Psoas muscle (tissue), 8 donors: Measurements from ENCODE around the gene EIF1. TPM values are rescaled to one million over a fixed set of nuclear protein-coding genes. Genes with fewer than 3 reads are reported as not detected.
A peak's percentile ranks its signal among the peaks of the same experiment; 100 is the strongest.

ENCODE experiments used
- ATAC-seq, 4 donors: fragments of 200-7000 bp; cut with Tn5 transposase; one replicate each; pipeline ENCODE4 v1.9.1; 2020; ENCODE audit warnings: moderate library complexity in 3 of 4, mild to moderate bottlenecking in 2 of 4
- DNase-seq, 2 donors: peaks; one replicate each; pipeline ENCODE4 v3.0.0-alpha.2; 2020
- H3K27ac ChIP-seq: fragments of 200-600 bp; one replicate; pipeline ENCODE4 v1.8.0; 2022
- H3K27me3 ChIP-seq, 3 donors: fragments of 200-600 bp in 1 of 3; one replicate each; pipeline versions ENCODE4 v1.6.1 to v1.8.0; 2013 to 2022; ENCODE audit warnings: low read length in 2 of 3, mild to moderate bottlenecking in 2 of 3, moderate library complexity in 1 of 3; ENCODE audit not compliant: insufficient read depth in 3 of 3
- H3K36me3 ChIP-seq, 2 donors: fragments of 200-600 bp in 1 of 2; one replicate each; pipeline versions ENCODE4 v1.6.1 to v1.8.0; 2013 to 2022; ENCODE audit warnings: low read depth in 1 of 2, mild to moderate bottlenecking in 1 of 2, moderate library complexity in 1 of 2; ENCODE audit not compliant: insufficient read depth in 1 of 2
- H3K4me1 ChIP-seq: fragments of 200-600 bp; one replicate; pipeline ENCODE4 v1.8.0; 2022
- H3K4me3 ChIP-seq: fragments of 200-600 bp; one replicate; pipeline ENCODE4 v1.8.0; 2022; ENCODE audit warnings: mild to moderate bottlenecking
- H3K9me3 ChIP-seq: fragments of 200-600 bp; one replicate; pipeline ENCODE4 v1.8.0; 2022
- CTCF ChIP-seq: fragments of 200-600 bp; IDR thresholded peaks from one replicate; pipeline ENCODE4 v1.8.0; 2022; ENCODE audit warnings: antibody characterized with exemption
- WGBS, 3 donors: extraction: QIAGEN DNeasy Blood & Tissue Kit; methylation state at CpG; one replicate each; pipeline versions ENCODE4 v1.1.6 to v1.1.7; 2013; 5-methylcytosine and 5-hydroxymethylcytosine counted together
- intact Hi-C, 2 donors: fragments of 100-400 bp; cut with DNase I; formaldehyde crosslinking; loops; one replicate each; pipeline versions ENCODE4 v1.11.0 to v1.14.2; 2022
- polyA plus RNA-seq, 3 donors: library from polyadenylated mRNA; stranded (reverse); fragments of 200-250 nt; gene quantifications; one replicate each; pipeline ENCODE4 v1.2.3, GENCODE V29; 2013
- total RNA-seq, 4 donors: library from RNA; stranded (reverse); fragmentation: NEBNext Ultra II Directional in 2 of 4; extraction: Animal tissue kit (Norgen Biotek cat#: 25700) in 2 of 4; gene quantifications; one replicate each; pipeline versions ENCODE4 v1.2.1 to v1.2.4, GENCODE V29; 2021 to 2023
- donor health status: healthy with polysubstance abuse.
- donor health status: DM: no; HTN: no; CAD: no; lungs with moderate emphysema.
- donor health status: Bipolar disorder and iron deficiency.
- donor health status: healthy.
- donor health status: DM: yes; HTN: yes; CAD: no.
- donor health status: DM: no; HTN: no; CAD: no.
- donor health status: DM: no; HTN: no; CAD: no.
- donor health status: DM: yes; HTN: yes; CAD: no.

EIF1 gene
- total and polyA plus RNA-seq, 7 donors = 1,399 to 2,724 (median 1,788) TPM

GRCh38 chr17:41659427-41660212 is 29.1 kb upstream of the EIF1 start:
- Histone ChIP-seq H3K27me3 (no peaks in the 10 kb centered on the region), H3K27ac (no peak overlapping the region), H3K4me3 (no peak overlapping the region), H3K9me3 (no peaks in the 10 kb centered on the region), H3K36me3 (no peaks in the 10 kb centered on the region), H3K4me1 (no peaks in the 10 kb centered on the region)
- ATAC-seq = no peak
- peak in 1 of 2 donors; percentile 33 for DNase-seq
- WGBS, 3 donors = 76 to 84% (median 81%) methylated on average over 11 of the region's 11 CpGs
- no peak for TF ChIP-seq CTCF
- intact Hi-C loops = loop anchor here in 1 of 2 donors (5.0 to 10.0 kb wide), 2 partner anchors 112 to 855 kb away; no protein-coding TSS in a partner anchor

DNA sequence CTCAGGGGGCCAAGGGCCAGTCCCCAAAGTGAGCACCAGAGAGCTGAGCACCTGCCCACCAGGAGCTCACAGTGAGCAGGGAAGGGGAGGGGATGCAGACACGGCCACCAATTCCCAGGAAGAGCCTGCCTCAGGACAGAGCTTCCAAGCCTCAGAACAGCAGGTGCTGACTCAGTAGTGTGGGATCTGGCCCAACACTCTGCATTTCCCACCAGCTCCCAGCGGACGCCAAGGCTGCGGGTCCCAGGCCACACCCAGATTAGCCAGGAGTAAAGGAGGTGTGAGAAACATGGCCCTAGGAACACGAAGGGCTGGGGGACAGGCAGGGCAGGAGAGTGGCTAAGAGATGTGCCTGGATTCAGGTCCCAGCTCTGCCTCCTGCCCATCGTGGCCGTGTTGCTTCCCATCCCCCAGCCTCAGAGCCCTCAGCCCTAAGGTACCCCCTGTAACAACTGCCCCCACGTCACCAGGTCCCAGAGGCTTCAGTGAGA is 28.4 kb upstream of the EIF1 start:
- ATAC-seq (no peak), DNase-seq (peak in 1 of 2 donors; percentile 42)
- no peaks in the 10 kb centered on the region for H3K36me3 ChIP-seq
- TF ChIP-seq CTCF = no peak
- WGBS, 3 donors = 54 to 65% (median 63%) methylated on average over 8 of the region's 8 CpGs
- no peaks in the 10 kb centered on the region for H3K4me1 ChIP-seq
- no peaks in the 10 kb centered on the region for H3K27me3 ChIP-seq
- H3K27ac ChIP-seq = no peak overlapping the region
- H3K4me3 ChIP-seq = no peak overlapping the region
- intact Hi-C loops = loop anchor here in 1 of 2 donors (5.0 to 10.0 kb wide), 2 partner anchors 113 to 855 kb away; no protein-coding TSS in a partner anchor
- H3K9me3 ChIP-seq = no peaks in the 10 kb centered on the region

GRCh38 chr17:41663451-41664171 is 25.1 kb upstream of the EIF1 start:
- intact Hi-C loops = loop anchor here (2.0 to 10.0 kb wide), 4 partner anchors 115 to 859 kb away; no protein-coding TSS in a partner anchor
- H3K27ac ChIP-seq = no peak overlapping the region
- no peak for ATAC-seq
- no peaks in the 10 kb centered on the region for H3K36me3 ChIP-seq
- H3K4me1 ChIP-seq = peaks cover 6% of the 10 kb centered on the region
- H3K4me3 ChIP-seq = no peak overlapping the region
- no peaks in the 10 kb centered on the region for H3K9me3 ChIP-seq
- DNase-seq = peak in 1 of 2 donors; percentile 16
- WGBS, 3 donors = 62 to 70% (median 67%) methylated on average over 8 of the region's 8 CpGs
- TF ChIP-seq CTCF = no peak
- no peaks in the 10 kb centered on the region for H3K27me3 ChIP-seq

GRCh38 chr17:41664172-41664457 is 24.6 kb upstream of the EIF1 start:
- no peaks in the 10 kb centered on the region for H3K9me3 ChIP-seq
- peaks cover 6% of the 10 kb centered on the region for H3K4me1 ChIP-seq
- intact Hi-C loops = loop anchor here in 1 of 2 donors (5.0 to 10.0 kb wide), 2 partner anchors 117 to 859 kb away; no protein-coding TSS in a partner anchor
- WGBS, 3 donors = 78 to 87% (median 85%) methylated on average over 2 of the region's 2 CpGs
- no peak for TF ChIP-seq CTCF
- DNase-seq = peak in 1 of 2 donors; percentile 28
- no peak overlapping the region for H3K4me3 ChIP-seq
- no peaks in the 10 kb centered on the region for H3K36me3 ChIP-seq
- no peaks in the 10 kb centered on the region for H3K27me3 ChIP-seq
- H3K27ac ChIP-seq = no peak overlapping the region
- no peak for ATAC-seq
